NT2/D1 (cell line): ENCODE measurements around the gene LIN28B.

Experiments used
- SUZ12 ChIP-seq: IDR thresholded peaks from 2 replicates; pipeline ENCODE4 v1.6.1; 2011; ENCODE audit not compliant: insufficient read length, insufficient read depth; ENCODE audit errors: extremely low read depth
- YY1 ChIP-seq: IDR thresholded peaks from 2 replicates; pipeline ENCODE4 v1.6.1; 2011; ENCODE audit not compliant: insufficient read length, insufficient read depth

GRCh38 chr6:105034470-105034869 lies 77.6 kb downstream of the LIN28B start:
- TF ChIP-seq YY1 (no peak), SUZ12 (no peak)
